RWPE1 (cell line): ENCODE data around the gene PRKCZ.

Source experiments
- CTCF ChIA-PET: fragments of 350-600 bp; sonication (Branson Sonifier 250); formaldehyde crosslinking; extraction: SDS; loops from one replicate; lab custom pipeline; 2021; lab: Yijun Ruan, JAX
- POLR2A ChIA-PET: fragments of 400-600 bp; formaldehyde crosslinking; extraction: SDS; loops from one replicate; lab custom pipeline; 2020; ENCODE audit warnings: antibody characterized with exemption; ENCODE audit not compliant: low non-redundant PET; lab: Yijun Ruan, JAX
- DNase-seq: peaks from one replicate; pipeline ENCODE4 v3.0.0; 2012; ENCODE audit warnings: low spot score
- H3K27ac ChIP-seq: fragments of 450-650 bp; 2 replicates; pipeline ENCODE4 v1.5.1; 2017
- CTCF ChIP-seq: fragments of 450-650 bp; conservative IDR thresholded peaks from 2 replicates; pipeline ENCODE4 v1.5.1; 2017; ENCODE audit warnings: low read depth, mild to moderate bottlenecking

The PRKCZ gene

GRCh38 chr1:2230781-2231531 is 180.7 kb downstream of the PRKCZ start:
- peak overlapping the region; percentile 99 for H3K27ac ChIP-seq
- ChIA-PET POLR2A (no interaction called here), CTCF (interaction anchor here (1.3 kb wide), 2 partner anchors 10 to 151 kb away, joined by 3 read pairs; no protein-coding TSS in a partner anchor)
- no peak for DNase-seq
- TF ChIP-seq CTCF: no peak

GRCh38 chr1:2231532-2232254 is 181.5 kb downstream of the PRKCZ start:
- no peak for TF ChIP-seq CTCF
- peak overlapping the region; percentile 99 for H3K27ac ChIP-seq
- DNase-seq: peak; percentile 75
- ChIA-PET CTCF (interaction anchor here (1.3 kb wide), 1 partner anchor 9 kb away, joined by 3 read pairs; no protein-coding TSS in a partner anchor), POLR2A (no interaction called here)

GRCh38 chr1:2232255-2232915 is 182.2 kb downstream of the PRKCZ start:
- no peak for DNase-seq
- CTCF ChIA-PET: interaction anchor here (0.6 to 1.3 kb wide), 2 partner anchors 9 to 27 kb away, joined by 3 read pairs; no protein-coding TSS in a partner anchor
- no peak for TF ChIP-seq CTCF
- H3K27ac ChIP-seq: peak overlapping the region; percentile 99
- POLR2A ChIA-PET: interaction anchor here (0.6 kb wide), 2 partner anchors 21 to 350 kb away, joined by 3 to 4 read pairs; no protein-coding TSS in a partner anchor

- ChIA-PET POLR2A (interaction anchor here (0.6 kb wide), 2 partner anchors 21 to 349 kb away, joined by 3 to 4 read pairs; no protein-coding TSS in a partner anchor), CTCF (interaction anchor here (0.6 to 1.4 kb wide), 2 partner anchors 26 to 148 kb away, joined by 3 read pairs; no protein-coding TSS in a partner anchor)
- DNase-seq: no peak
- H3K27ac ChIP-seq: peak overlapping the region; percentile 99
- TF ChIP-seq CTCF: no peak
These were observed 182.8 kb downstream of the PRKCZ start for GRCh38 chr1:2232916-2233438.

- CTCF ChIA-PET: interaction anchor here (0.6 to 1.4 kb wide), 5 partner anchors 16 to 148 kb away, joined by 3 to 5 read pairs (median 3); no protein-coding TSS in a partner anchor
- POLR2A ChIA-PET: interaction anchor here (0.6 kb wide), 1 partner anchor 22 kb away, joined by 4 read pairs; no protein-coding TSS in a partner anchor
- peak overlapping the region; percentile 99 for H3K27ac ChIP-seq
- no peak for DNase-seq
- no peak for TF ChIP-seq CTCF
These were observed 183.3 kb downstream of the PRKCZ start for GRCh38 chr1:2233468-2233867.
